Neural cell (in vitro differentiated cells): Measurements from ENCODE around the gene TMEM117. TPM values are rescaled to one million over a fixed set of nuclear protein-coding genes. Genes with fewer than 3 reads are reported as not detected.

Source experiments
- H2AFZ ChIP-seq: fragments of 200-600, 300-800 bp; sonication (generic), shearing (Covaris generic); 2 replicates; pipeline ENCODE4 v1.6.0; 2014; ENCODE audit warnings: low read depth, mild to moderate bottlenecking, antibody characterized with exemption, low read length, moderate library complexity
- H3F3A ChIP-seq: fragments of 200-600 bp; shearing (Covaris generic); 2 replicates; pipeline ENCODE4 v1.6.1; 2016; ENCODE audit warnings: mild to moderate bottlenecking, moderate library complexity, mixed read lengths, antibody characterized with exemption, low read length; ENCODE audit not compliant: insufficient read depth, poor library complexity, severe bottlenecking
- H3K27ac ChIP-seq: fragments of 200-600, 300-800 bp; sonication (generic), shearing (Covaris generic); 2 replicates; pipeline ENCODE4 v1.5.1; 2014; ENCODE audit warnings: mild to moderate bottlenecking, low read length, moderate library complexity
- H3K27me3 ChIP-seq: fragments of 300-800, 200-600 bp; sonication (generic), shearing (Covaris generic); 2 replicates; pipeline ENCODE4 v1.6.0; 2014; ENCODE audit warnings: mild to moderate bottlenecking, low read depth, low read length, moderate library complexity; ENCODE audit not compliant: insufficient read depth
- H3K36me3 ChIP-seq: fragments of 300-800, 200-600 bp; sonication (generic), shearing (Covaris generic); 2 replicates; pipeline ENCODE4 v1.5.1; 2014; ENCODE audit warnings: mild to moderate bottlenecking, antibody characterized with exemption, low read length, moderate library complexity; ENCODE audit not compliant: insufficient read depth
- H3K4me2 ChIP-seq: fragments of 300-800, 200-600 bp; sonication (generic), shearing (Covaris generic); 2 replicates; pipeline ENCODE4 v1.6.0; 2014; ENCODE audit warnings: mild to moderate bottlenecking, low read length
- H3K4me3 ChIP-seq: fragments of 300-800, 200-600 bp; sonication (generic), shearing (Covaris generic); 2 replicates; pipeline ENCODE4 v1.5.1; 2014; ENCODE audit warnings: mild to moderate bottlenecking, low read length, moderate library complexity
- H3K79me2 ChIP-seq: fragments of 200-600 bp; shearing (Covaris generic); replicated peaks from 2 replicates; pipeline ENCODE4 v1.6.0; 2014; ENCODE audit warnings: mild to moderate bottlenecking, low read length, moderate library complexity; ENCODE audit not compliant: insufficient read depth
- H3K9ac ChIP-seq: fragments of 300-800, 200-600 bp; sonication (generic), shearing (Covaris generic); 2 replicates; pipeline ENCODE4 v1.6.1; 2016; ENCODE audit warnings: mild to moderate bottlenecking, low read length, mixed read lengths
- H3K9me2 ChIP-seq: fragments of 200-600 bp; shearing (Covaris generic); 2 replicates; pipeline ENCODE4 v1.6.1; 2016; ENCODE audit warnings: mild to moderate bottlenecking, low read length, mixed read lengths; ENCODE audit not compliant: insufficient read depth
- H3K9me3 ChIP-seq: fragments of 200-600, 300-800 bp; sonication (generic), shearing (Covaris generic); 2 replicates; pipeline ENCODE4 v1.6.1; 2016; ENCODE audit warnings: mild to moderate bottlenecking, mixed run types, low read length, moderate library complexity, mixed read lengths
- H4K20me1 ChIP-seq: fragments of 200-600 bp; shearing (Covaris generic); 2 replicates; pipeline ENCODE4 v1.6.1; 2016; ENCODE audit warnings: mild to moderate bottlenecking, mixed run types; ENCODE audit not compliant: insufficient read depth
- EP300 ChIP-seq: fragments of 450-650 bp; conservative IDR thresholded peaks from 2 replicates; pipeline ENCODE4 v1.6.1; 2014; ENCODE audit warnings: antibody characterized with exemption, mild to moderate bottlenecking, moderate library complexity; ENCODE audit not compliant: poor library complexity, severe bottlenecking
- EZH2 ChIP-seq: fragments of 200-600, 300-800 bp; shearing (Covaris generic), sonication (generic); IDR thresholded peaks from 2 replicates; pipeline ENCODE4 v1.6.1; 2014; ENCODE audit warnings: antibody characterized with exemption, low read length, borderline replicate concordance, mild to moderate bottlenecking; ENCODE audit not compliant: insufficient read depth, poor library complexity, severe bottlenecking
- MXI1 ChIP-seq: fragments of 450-650 bp; conservative IDR thresholded peaks from 2 replicates; pipeline ENCODE4 v1.6.1; 2014; ENCODE audit warnings: antibody characterized with exemption, mild to moderate bottlenecking; ENCODE audit not compliant: poor library complexity, severe bottlenecking
- POLR2AphosphoS5 ChIP-seq: IDR thresholded peaks from 2 replicates; pipeline ENCODE4 v1.6.1; 2012
- RAD21 ChIP-seq: fragments of 450-650 bp; conservative IDR thresholded peaks from 2 replicates; pipeline ENCODE4 v1.6.1; 2014; ENCODE audit warnings: antibody characterized with exemption, mild to moderate bottlenecking, moderate library complexity
- SMC3 ChIP-seq: fragments of 450-650 bp; conservative IDR thresholded peaks from 2 replicates; pipeline ENCODE4 v1.6.1; 2014; ENCODE audit warnings: antibody characterized with exemption, mild to moderate bottlenecking, moderate library complexity; ENCODE audit not compliant: poor library complexity
- TAF1 ChIP-seq: IDR thresholded peaks from 2 replicates; pipeline ENCODE4 v1.6.1; 2012; ENCODE audit warnings: low read depth
- polyA plus RNA-seq: library from polyadenylated mRNA; depleted of rRNA; stranded (reverse); fragments of >200 nt; gene quantifications from 2 replicates; pipeline ENCODE4 v1.2.3, GENCODE V29; 2014
- TF ChIP-seq, protein P1 (sequence below): IDR thresholded peaks from 2 replicates; pipeline ENCODE4 v1.6.1; 2012; ENCODE audit warnings: borderline replicate concordance
- TF ChIP-seq, protein P2 (sequence below): fragments of 450-650 bp; IDR thresholded peaks from 2 replicates; pipeline ENCODE4 v1.5.1; 2014; ENCODE audit warnings: antibody characterized with exemption, mild to moderate bottlenecking, moderate library complexity; ENCODE audit not compliant: poor library complexity, severe bottlenecking

TMEM117 gene
- polyA plus RNA-seq, 1 donor from 2014 or later = 5.3 TPM

DNA sequence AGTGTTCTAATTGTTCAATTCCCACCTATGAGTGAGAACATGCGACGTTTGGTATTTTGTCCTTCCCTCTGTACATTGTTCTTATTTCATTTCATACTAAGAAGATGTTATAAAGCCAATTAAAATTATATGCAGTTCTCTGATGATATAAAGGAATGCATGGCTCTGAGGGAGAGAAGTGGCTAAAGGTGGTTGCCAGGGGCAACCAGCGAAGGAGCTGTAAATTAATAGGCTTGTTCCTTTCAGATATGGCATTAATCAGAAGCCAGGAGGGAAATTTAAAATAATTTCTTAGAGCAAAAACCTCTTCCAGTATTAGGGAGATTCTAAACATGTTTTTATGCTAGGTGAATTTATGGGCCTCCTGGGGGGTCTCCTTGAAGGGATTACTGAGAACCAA is 227.8 kb downstream of the TMEM117 start:
- Histone ChIP-seq H3K9me2 (no peaks in the 10 kb centered on the region), H3K79me2 (no peaks in the 10 kb centered on the region), H2AFZ (no peak overlapping the region), H3K36me3 (no peaks in the 10 kb centered on the region), H3K9me3 (no peaks in the 10 kb centered on the region), H3K4me2 (no peak overlapping the region), H4K20me1 (no peaks in the 10 kb centered on the region), H3K9ac (no peak overlapping the region), H3K27ac (no peak overlapping the region), H3K27me3 (no peaks in the 10 kb centered on the region), H3F3A (no peaks in the 10 kb centered on the region), H3K4me3 (no peak overlapping the region)
- TF ChIP-seq RAD21 (no peak), EP300 (no peak), EZH2 (no peak), POLR2AphosphoS5 (no peak), SMC3 (no peak), TAF1 (no peak), MXI1 (no peak)
- TF ChIP-seq, protein P1, sequence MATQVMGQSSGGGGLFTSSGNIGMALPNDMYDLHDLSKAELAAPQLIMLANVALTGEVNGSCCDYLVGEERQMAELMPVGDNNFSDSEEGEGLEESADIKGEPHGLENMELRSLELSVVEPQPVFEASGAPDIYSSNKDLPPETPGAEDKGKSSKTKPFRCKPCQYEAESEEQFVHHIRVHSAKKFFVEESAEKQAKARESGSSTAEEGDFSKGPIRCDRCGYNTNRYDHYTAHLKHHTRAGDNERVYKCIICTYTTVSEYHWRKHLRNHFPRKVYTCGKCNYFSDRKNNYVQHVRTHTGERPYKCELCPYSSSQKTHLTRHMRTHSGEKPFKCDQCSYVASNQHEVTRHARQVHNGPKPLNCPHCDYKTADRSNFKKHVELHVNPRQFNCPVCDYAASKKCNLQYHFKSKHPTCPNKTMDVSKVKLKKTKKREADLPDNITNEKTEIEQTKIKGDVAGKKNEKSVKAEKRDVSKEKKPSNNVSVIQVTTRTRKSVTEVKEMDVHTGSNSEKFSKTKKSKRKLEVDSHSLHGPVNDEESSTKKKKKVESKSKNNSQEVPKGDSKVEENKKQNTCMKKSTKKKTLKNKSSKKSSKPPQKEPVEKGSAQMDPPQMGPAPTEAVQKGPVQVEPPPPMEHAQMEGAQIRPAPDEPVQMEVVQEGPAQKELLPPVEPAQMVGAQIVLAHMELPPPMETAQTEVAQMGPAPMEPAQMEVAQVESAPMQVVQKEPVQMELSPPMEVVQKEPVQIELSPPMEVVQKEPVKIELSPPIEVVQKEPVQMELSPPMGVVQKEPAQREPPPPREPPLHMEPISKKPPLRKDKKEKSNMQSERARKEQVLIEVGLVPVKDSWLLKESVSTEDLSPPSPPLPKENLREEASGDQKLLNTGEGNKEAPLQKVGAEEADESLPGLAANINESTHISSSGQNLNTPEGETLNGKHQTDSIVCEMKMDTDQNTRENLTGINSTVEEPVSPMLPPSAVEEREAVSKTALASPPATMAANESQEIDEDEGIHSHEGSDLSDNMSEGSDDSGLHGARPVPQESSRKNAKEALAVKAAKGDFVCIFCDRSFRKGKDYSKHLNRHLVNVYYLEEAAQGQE = no peak
- TF ChIP-seq, protein P2, sequence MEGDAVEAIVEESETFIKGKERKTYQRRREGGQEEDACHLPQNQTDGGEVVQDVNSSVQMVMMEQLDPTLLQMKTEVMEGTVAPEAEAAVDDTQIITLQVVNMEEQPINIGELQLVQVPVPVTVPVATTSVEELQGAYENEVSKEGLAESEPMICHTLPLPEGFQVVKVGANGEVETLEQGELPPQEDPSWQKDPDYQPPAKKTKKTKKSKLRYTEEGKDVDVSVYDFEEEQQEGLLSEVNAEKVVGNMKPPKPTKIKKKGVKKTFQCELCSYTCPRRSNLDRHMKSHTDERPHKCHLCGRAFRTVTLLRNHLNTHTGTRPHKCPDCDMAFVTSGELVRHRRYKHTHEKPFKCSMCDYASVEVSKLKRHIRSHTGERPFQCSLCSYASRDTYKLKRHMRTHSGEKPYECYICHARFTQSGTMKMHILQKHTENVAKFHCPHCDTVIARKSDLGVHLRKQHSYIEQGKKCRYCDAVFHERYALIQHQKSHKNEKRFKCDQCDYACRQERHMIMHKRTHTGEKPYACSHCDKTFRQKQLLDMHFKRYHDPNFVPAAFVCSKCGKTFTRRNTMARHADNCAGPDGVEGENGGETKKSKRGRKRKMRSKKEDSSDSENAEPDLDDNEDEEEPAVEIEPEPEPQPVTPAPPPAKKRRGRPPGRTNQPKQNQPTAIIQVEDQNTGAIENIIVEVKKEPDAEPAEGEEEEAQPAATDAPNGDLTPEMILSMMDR = no peak

DNA sequence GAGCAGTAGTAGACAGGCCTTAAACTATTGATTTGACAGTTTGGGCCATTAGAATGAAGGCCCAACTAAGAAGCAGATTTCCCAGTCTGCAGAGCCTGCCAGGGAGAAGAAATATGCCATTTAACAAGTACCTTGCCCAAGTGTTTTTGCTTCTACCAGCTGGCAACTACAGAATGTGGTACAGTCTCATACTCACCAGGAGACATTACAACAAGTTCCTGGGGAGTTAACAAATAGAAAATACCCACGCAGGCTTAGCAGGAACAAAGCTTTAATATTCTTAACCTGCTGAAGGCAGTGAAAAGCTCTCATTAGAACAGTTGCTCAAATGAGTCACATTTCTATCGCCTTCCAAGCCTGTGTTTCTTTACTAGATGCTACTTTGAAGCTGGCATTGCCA is 241.0 kb downstream of the TMEM117 start:
- Histone ChIP-seq H3K36me3 (no peaks in the 10 kb centered on the region), H3K9me3 (no peaks in the 10 kb centered on the region), H3F3A (no peaks in the 10 kb centered on the region), H3K79me2 (no peaks in the 10 kb centered on the region), H4K20me1 (no peaks in the 10 kb centered on the region), H3K9me2 (no peaks in the 10 kb centered on the region), H3K9ac (no peak overlapping the region), H3K4me3 (no peak overlapping the region), H3K27ac (no peak overlapping the region), H3K27me3 (no peaks in the 10 kb centered on the region), H2AFZ (no peak overlapping the region), H3K4me2 (no peak overlapping the region)
- TF ChIP-seq, protein P1 = no peak
- TF ChIP-seq TAF1 = no peak
